Neural progenitor cell (in vitro differentiated cells): Measurements from ENCODE around the gene PLEKHF1. TPM values are rescaled to one million over a fixed set of nuclear protein-coding genes. Genes with fewer than 3 reads are reported as not detected.

ENCODE experiments used
- DNase-seq: peaks from one replicate; pipeline ENCODE4 v3.0.0-alpha.2; 2016; ENCODE audit warnings: low spot score
- H2AFZ ChIP-seq: fragments of 200-600 bp; sonication (generic); replicated peaks from 2 replicates; pipeline ENCODE4 v1.6.1; 2016; ENCODE audit warnings: antibody characterized with exemption
- H3F3A ChIP-seq: fragments of 200-600 bp; sonication (generic); 2 replicates; pipeline ENCODE4 v1.6.1; 2016; ENCODE audit warnings: antibody characterized with exemption, low read depth
- H3K27ac ChIP-seq: fragments of 200-600 bp; sonication (generic); 2 replicates; pipeline ENCODE4 v1.5.1; 2016; ENCODE audit warnings: mild to moderate bottlenecking
- H3K27me3 ChIP-seq: fragments of 200-600 bp; sonication (generic); 2 replicates; pipeline ENCODE4 v1.6.1; 2016; ENCODE audit warnings: mild to moderate bottlenecking, moderate library complexity
- H3K36me3 ChIP-seq: fragments of 200-600 bp; sonication (generic); 2 replicates; pipeline ENCODE4 v1.5.1; 2016
- H3K4me1 ChIP-seq: fragments of 200-600 bp; sonication (generic); 2 replicates; pipeline ENCODE4 v1.6.1; 2016; ENCODE audit warnings: mixed run types
- H3K4me2 ChIP-seq: fragments of 200-600 bp; sonication (generic); 2 replicates; pipeline ENCODE4 v1.6.1; 2016
- H3K4me3 ChIP-seq: fragments of 200-600 bp; sonication (generic); 2 replicates; pipeline ENCODE4 v1.5.1; 2016
- H3K79me2 ChIP-seq: fragments of 200-600 bp; sonication (generic); 2 replicates; pipeline ENCODE4 v1.6.1; 2016; ENCODE audit warnings: low read depth
- H3K9ac ChIP-seq: fragments of 200-600 bp; sonication (generic); 2 replicates; pipeline ENCODE4 v1.6.1; 2016
- H3K9me3 ChIP-seq: fragments of 200-600 bp; sonication (generic); 2 replicates; pipeline ENCODE4 v1.5.1; 2016; ENCODE audit warnings: low read depth
- H4K20me1 ChIP-seq: fragments of 200-600 bp; sonication (generic); 2 replicates; pipeline ENCODE4 v1.6.1; 2016; ENCODE audit warnings: low read depth
- H3K27ac Mint-ChIP-seq: 3 replicates; pipeline ENCODE4 v1.8.0; 2021; ENCODE audit warnings: mixed read lengths
- H3K27me3 Mint-ChIP-seq: 2 replicates; pipeline ENCODE4 v1.8.0; 2022; ENCODE audit warnings: low read depth, mild to moderate bottlenecking, inconsistent platforms, moderate library complexity, mixed read lengths; ENCODE audit not compliant: insufficient read depth
- H3K36me3 Mint-ChIP-seq: 3 replicates; pipeline ENCODE4 v1.8.0; 2021; ENCODE audit warnings: mixed read lengths
- H3K4me1 Mint-ChIP-seq: 3 replicates; pipeline ENCODE4 v1.8.0; 2021; ENCODE audit warnings: mixed read lengths
- H3K4me3 Mint-ChIP-seq: 3 replicates; pipeline ENCODE4 v1.8.0; 2021; ENCODE audit warnings: mild to moderate bottlenecking, moderate library complexity, mixed read lengths
- H3K9me3 Mint-ChIP-seq: 3 replicates; pipeline ENCODE4 v1.8.0; 2020; ENCODE audit warnings: mixed read lengths
- EZH2 ChIP-seq: fragments of 200-600 bp; sonication (generic); IDR thresholded peaks from 2 replicates; pipeline ENCODE4 v1.6.1; 2017; ENCODE audit warnings: antibody characterized with exemption, mild to moderate bottlenecking, moderate library complexity
- EZH2phosphoT487 ChIP-seq: fragments of 200-600 bp; sonication (generic); IDR thresholded peaks from 2 replicates; pipeline ENCODE4 v1.6.1; 2017; ENCODE audit warnings: antibody characterized with exemption
- total RNA-seq: library from RNA; depleted of rRNA; stranded (reverse); fragments of >200 nt; gene quantifications from 2 replicates; pipeline ENCODE4 v1.2.3, GENCODE V29; 2015; ENCODE audit warnings: low replicate concordance
- TF ChIP-seq, protein P1 (sequence below): fragments of 200-600 bp; sonication (generic); IDR thresholded peaks from 2 replicates; pipeline ENCODE4 v1.5.1; 2017; ENCODE audit warnings: antibody characterized with exemption, mild to moderate bottlenecking

The PLEKHF1 gene
- total RNA-seq, 1 donor from 2014 or later: 1.2 TPM

DNA sequence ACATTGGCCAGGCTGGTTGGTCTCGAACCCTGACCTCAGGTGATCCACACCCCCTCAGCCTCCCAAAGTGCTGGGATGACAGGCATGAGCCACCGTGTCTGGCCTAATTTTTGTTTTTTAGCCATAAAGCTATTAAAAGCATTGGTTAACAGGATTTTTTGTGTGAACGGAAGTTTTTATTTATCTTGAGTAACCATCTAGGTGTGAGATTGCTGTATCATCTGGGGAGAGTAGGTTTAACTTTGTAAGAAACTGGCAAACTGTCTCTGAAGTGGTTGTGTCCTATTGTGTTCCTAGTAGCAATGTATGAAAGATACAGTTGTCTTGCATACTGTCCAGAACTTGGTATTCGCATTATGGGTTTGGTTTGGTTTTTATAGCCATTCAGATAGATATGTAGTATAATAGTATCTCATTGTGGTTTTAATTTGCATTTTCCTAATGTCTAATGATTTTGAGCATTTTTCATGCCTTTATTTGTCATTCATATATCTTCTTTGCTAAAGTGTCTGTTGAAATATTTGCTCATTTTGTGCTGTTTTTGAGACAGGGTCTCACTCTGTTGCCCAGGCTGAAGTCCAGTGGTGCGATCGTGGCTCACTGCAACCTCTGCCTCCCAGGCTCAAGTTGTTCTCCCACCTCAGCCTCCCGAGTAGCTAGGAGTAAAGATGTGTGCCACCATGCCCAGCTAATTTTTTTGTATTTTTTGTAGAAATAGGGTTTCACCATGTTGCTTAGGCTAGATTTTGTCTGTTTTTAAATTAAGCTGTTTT, 13.5 kb upstream of the PLEKHF1 start:
- Mint-ChIP-seq H3K9me3 (peaks cover 3% of the 10 kb centered on the region), H3K4me1 (no peaks in the 10 kb centered on the region), H3K27me3 (peaks cover 4% of the 10 kb centered on the region), H3K4me3 (no peak overlapping the region), H3K36me3 (no peaks in the 10 kb centered on the region), H3K27ac (no peak overlapping the region)
- H3K79me2 ChIP-seq: no peaks in the 10 kb centered on the region
- no peaks in the 10 kb centered on the region for H3K9me3 ChIP-seq
- H3F3A ChIP-seq: no peaks in the 10 kb centered on the region
- no peaks in the 10 kb centered on the region for H4K20me1 ChIP-seq
- H3K4me2 ChIP-seq: no peak overlapping the region
- no peak overlapping the region for H2AFZ ChIP-seq
- DNase-seq: no peak
- TF ChIP-seq, protein P1, sequence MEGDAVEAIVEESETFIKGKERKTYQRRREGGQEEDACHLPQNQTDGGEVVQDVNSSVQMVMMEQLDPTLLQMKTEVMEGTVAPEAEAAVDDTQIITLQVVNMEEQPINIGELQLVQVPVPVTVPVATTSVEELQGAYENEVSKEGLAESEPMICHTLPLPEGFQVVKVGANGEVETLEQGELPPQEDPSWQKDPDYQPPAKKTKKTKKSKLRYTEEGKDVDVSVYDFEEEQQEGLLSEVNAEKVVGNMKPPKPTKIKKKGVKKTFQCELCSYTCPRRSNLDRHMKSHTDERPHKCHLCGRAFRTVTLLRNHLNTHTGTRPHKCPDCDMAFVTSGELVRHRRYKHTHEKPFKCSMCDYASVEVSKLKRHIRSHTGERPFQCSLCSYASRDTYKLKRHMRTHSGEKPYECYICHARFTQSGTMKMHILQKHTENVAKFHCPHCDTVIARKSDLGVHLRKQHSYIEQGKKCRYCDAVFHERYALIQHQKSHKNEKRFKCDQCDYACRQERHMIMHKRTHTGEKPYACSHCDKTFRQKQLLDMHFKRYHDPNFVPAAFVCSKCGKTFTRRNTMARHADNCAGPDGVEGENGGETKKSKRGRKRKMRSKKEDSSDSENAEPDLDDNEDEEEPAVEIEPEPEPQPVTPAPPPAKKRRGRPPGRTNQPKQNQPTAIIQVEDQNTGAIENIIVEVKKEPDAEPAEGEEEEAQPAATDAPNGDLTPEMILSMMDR: no peak
- TF ChIP-seq EZH2phosphoT487 (no peak), EZH2 (no peak)
- no peak overlapping the region for H3K9ac ChIP-seq
- no peak overlapping the region for H3K27ac ChIP-seq
- H3K27me3 ChIP-seq: no peaks in the 10 kb centered on the region
- H3K4me3 ChIP-seq: no peak overlapping the region
- no peaks in the 10 kb centered on the region for H3K36me3 ChIP-seq
- no peaks in the 10 kb centered on the region for H3K4me1 ChIP-seq

DNA sequence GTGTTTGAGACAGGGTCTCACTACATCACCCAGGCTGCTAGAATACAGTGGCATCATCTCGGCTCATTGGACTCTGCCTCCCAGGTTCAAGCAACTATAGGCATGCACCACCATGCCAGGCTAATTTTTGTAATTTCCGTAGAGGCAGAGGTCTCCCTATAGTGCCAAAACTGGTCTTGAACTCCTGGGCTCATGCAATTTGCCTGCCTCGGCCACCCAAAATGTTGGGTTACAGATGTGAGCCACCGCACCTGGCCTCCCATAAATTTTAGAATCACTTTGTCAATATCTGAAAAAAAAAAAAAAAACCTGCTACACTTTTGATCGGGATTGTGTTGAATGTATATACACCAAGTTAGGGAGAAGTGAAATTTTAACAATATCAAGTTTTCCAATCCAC, 11.9 kb upstream of the PLEKHF1 start:
- Histone ChIP-seq H3F3A (no peaks in the 10 kb centered on the region), H2AFZ (no peak overlapping the region), H3K4me2 (no peak overlapping the region), H3K79me2 (no peaks in the 10 kb centered on the region), H3K4me1 (no peaks in the 10 kb centered on the region), H3K27ac (no peak overlapping the region), H3K36me3 (no peaks in the 10 kb centered on the region), H3K4me3 (no peak overlapping the region), H3K9me3 (no peaks in the 10 kb centered on the region), H4K20me1 (no peaks in the 10 kb centered on the region), H3K9ac (no peak overlapping the region), H3K27me3 (no peaks in the 10 kb centered on the region)
- Mint-ChIP-seq H3K4me3 (no peak overlapping the region), H3K9me3 (peaks cover 3% of the 10 kb centered on the region), H3K27ac (no peak overlapping the region), H3K4me1 (peaks cover under 1% of the 10 kb centered on the region), H3K27me3 (peaks cover 2% of the 10 kb centered on the region), H3K36me3 (no peaks in the 10 kb centered on the region)
- no peak for DNase-seq
- TF ChIP-seq, protein P1: no peak
- TF ChIP-seq EZH2phosphoT487 (no peak), EZH2 (no peak)

GRCh38 chr19:29655648-29656335, 9.5 kb upstream of the PLEKHF1 start:
- Histone ChIP-seq H3F3A (no peaks in the 10 kb centered on the region), H3K27ac (no peak overlapping the region), H3K36me3 (no peaks in the 10 kb centered on the region), H3K27me3 (no peaks in the 10 kb centered on the region), H2AFZ (no peak overlapping the region), H3K9ac (no peak overlapping the region), H3K4me2 (no peak overlapping the region), H4K20me1 (no peaks in the 10 kb centered on the region), H3K9me3 (no peaks in the 10 kb centered on the region), H3K4me3 (no peak overlapping the region), H3K4me1 (no peaks in the 10 kb centered on the region), H3K79me2 (no peaks in the 10 kb centered on the region)
- DNase-seq: no peak
- no peak overlapping the region for H3K27ac Mint-ChIP-seq
- peaks cover 3% of the 10 kb centered on the region for H3K9me3 Mint-ChIP-seq
- H3K4me1 Mint-ChIP-seq: peaks cover 3% of the 10 kb centered on the region
- no peak overlapping the region for H3K4me3 Mint-ChIP-seq
- no peaks in the 10 kb centered on the region for H3K36me3 Mint-ChIP-seq
- H3K27me3 Mint-ChIP-seq: peaks cover 3% of the 10 kb centered on the region
- TF ChIP-seq EZH2 (no peak), EZH2phosphoT487 (no peak)
- TF ChIP-seq, protein P1: no peak
